Posterior cingulate gyrus (tissue), 11 donors: ENCODE results near the gene POLN.

Source experiments
- DNase-seq, 10 donors: peaks; one replicate each; pipeline versions ENCODE4 v3.0.0 to v3.0.0-alpha.2; 2020 to 2021; ENCODE audit warnings: mixed read lengths in 3 of 10
- intact Hi-C: fragments of 100-400 bp; cut with DNase I; formaldehyde crosslinking; loops from one replicate; pipeline ENCODE4 v1.15.1; 2023

Gene POLN

DNA sequence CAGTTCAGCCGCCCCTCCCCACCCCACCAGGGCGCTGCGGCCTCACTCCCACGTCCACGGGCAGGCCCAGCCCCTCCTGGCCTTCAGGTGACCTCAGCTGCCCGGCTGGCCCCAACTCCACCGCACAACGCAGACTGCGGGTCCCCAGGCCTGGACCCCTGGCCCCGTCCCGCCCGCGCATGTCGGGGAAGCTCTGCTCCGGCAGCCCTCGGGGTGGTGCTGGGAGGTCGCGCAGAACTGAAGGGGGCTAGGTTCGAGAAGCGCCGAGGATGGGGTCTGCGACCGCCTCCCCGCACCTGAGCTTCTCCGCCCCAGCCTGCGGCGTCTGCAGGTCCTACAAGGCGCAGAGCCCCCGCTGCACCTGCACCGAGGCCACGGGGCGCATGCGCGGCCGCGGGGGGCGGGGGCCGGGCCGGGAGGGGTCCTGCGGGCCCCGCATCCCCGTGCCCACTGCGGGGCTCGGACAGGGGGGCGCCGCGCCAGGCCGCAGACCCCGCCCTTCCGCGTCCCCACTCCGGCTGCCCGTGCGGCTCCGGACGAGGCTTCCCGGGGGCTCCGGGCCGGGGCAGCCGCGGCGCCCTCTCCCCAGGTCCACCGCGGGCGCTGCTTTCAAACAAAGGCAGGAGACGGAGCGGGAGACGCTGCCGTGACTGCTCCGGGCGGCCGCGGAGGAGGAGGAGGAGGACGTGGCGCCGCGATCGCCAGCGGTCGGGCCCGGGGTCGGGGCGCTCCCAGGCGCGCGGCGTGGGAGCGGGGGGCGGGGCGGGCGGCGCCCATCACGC is 183.5 kb downstream of the POLN start:
- intact Hi-C loops, result loop anchor here (5.0 kb wide), 1 partner anchor 51 kb away; the partner anchor contains the start of gene NELFA
- DNase-seq, result peak in 7 of 10 donors; percentile 44 to 94 (median 67)

DNA sequence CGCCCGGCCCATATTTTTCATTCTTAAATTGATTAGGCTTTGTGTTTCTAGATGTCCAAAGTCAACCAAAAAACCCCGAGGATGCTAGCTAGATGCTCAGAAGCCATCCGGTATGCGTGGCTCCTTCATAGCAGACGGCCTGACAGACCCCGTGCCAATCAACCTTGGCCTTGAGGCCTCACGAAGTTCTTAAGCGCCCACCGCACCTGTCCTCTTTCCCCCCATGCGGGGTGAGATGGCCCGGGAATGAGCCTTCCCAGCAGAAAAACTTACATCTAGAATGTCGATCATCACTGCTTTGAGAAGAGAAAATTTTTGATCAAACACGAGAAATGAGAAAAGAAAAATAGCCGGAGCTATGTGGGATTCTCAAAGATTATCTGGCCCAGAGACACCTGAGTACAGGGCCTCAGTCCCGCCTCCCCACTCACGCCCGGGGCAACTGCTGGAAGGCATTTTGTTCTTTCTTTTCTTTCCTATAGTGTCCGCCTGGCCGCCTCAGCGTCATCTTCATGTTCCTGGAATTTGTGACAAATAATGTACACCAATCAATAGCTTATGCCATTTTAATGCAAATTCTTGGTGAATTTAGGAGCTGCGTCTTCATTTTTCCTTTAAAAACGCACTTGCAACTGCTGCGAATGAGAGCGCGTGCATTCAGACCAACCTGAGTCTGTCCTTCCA is 184.4 kb downstream of the POLN start:
- intact Hi-C loops, result loop anchor here (5.0 kb wide), 1 partner anchor 50 kb away; the partner anchor contains the start of gene NELFA
- peak in 3 of 10 donors; percentile 57 to 76 (median 69) for DNase-seq

DNA sequence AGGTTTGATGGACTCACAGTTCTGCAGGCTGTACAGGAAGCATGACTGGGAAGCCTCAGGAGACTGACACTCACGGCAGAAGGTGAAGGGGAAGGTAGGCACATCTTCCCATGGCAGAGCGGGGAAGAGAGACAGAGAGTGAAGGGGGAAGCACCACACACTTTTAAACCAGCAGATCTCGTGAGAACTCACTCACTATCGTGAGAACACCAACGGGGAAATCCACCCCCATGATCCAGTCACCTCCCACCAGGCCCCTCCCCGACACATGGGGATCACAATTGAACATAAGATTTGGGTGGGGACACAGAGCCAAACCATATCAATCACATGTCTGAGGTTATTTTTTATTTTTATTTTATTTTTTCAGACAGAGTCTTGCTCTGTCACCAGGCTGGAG is 187.7 kb downstream of the POLN start:
- peak in 3 of 10 donors; percentile 36 to 55 (median 43) for DNase-seq
- intact Hi-C loops, result no loop called here

DNA sequence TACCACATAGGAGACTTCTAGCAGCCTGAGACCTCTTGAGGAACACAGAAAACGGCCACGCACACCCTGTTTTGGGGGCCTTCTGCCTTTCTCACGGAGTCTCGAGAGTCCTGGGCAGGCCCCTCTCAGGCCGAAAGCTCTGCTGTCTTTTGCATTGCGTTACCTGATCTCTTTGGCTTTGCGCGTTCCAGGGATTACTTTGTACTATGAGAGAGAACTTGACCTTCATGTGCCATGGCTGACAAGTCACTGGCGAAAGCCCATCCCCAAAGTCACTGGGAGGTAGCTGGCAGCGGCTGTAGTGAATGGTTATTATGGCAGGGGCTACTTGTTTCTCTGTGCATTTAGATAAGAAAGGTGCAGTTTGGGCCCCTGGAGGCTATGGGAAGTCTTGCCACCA is 190.8 kb downstream of the POLN start:
- peak in 2 of 10 donors; percentile 7 to 22 for DNase-seq
- intact Hi-C loops, result no loop called here

DNA sequence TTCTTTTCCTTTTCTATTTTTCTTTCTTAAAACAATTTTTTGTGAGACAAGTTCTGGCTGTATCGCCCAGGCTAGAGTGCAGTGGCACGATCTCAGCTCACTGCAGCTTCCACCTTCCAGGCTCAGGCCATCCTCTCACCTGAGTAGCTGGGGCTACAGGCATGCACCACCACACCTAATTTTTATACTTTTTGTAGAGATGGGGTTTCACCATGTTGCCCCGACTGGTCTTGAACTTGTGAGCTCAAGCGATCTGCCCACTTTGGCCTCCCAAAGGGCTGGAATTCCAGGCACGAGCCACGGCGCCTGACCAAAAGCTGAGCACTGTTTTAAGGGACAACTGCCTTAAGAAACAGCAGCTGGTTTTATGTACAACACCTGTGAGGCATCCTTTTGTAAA is 192.1 kb downstream of the POLN start:
- intact Hi-C loops, result no loop called here
- peak in 2 of 10 donors; percentile 34 to 37 for DNase-seq

DNA sequence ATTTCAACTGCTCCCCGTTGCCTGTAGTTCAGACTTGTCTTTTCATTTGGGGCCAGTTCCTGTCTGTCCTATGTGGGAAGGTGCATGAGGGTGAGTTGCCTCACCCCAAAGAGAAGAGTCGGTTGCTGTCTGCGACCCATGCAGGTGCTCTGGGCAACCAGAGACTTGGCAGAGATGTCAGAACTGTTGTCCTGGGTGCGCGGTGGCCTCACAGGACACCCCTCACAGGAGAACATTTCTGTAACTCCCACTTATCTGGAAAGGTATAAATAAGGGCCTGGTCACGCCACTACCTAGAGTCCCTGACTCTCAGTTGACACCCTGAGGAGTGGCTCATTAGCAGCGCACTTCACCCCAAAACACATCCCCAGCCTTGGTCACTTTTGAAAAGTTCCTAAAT is 192.5 kb downstream of the POLN start:
- peak in 2 of 10 donors; percentile 18 to 25 for DNase-seq
- intact Hi-C loops, result no loop called here

DNA sequence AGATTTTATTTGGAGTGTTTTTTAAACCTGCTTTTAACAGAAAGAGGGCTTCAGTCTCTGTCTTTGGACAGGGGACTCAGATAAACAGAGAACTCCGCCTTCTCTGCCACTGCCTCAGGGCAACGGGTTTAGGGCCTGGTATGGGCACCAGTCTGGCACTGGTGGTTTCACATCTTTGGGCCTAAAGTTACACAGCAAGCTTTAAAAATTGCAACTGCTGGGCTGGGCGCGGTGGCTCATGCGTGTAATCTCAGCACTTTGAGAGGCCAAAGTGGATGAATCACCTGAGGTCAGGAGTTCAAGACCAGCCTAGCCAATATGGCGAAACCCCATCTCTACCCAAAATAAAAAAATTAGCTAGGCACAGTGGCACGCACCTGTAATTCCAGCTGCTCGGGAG is 193.1 kb downstream of the POLN start:
- DNase-seq, result peak in 2 of 10 donors; percentile 33 to 36

DNA sequence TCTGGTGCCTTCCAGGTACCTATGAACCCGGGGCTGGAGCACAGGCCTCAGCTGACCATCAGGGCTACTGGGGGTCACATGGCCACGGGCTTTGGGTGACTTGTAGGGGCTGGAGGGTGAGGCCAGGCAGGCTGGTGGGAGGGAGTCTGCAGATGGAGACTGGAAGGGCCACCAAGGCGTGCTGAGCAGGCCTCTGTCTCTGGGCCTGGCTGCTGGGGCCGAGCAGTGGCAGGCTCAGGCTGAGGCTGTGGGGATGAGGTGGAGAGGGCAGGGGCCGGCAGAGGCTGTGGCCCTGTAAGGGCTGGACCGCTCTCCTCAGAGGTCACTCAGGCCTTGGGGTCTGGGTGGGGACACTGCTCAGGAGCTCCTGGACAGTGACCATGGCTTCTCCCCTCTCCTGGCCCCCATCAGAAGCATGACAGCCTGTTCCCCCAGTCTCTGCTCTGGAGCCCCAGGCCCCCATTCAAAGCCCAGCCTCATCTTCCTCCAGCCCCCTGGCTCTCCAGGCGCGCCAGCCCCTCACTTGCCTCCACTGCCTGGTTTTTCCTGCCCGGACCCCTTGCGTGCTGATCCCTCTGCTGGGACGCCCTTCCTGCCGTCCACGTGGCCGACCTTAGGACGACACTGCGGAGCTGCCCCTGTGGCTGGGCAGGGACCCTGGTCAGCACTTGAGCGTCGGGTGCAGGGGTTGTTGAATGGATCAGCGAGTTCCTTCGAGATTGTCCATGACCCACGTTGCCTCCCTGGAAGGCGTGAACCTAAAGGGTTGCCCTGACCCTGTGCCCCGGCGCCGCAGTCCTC is 193.9 kb downstream of the POLN start:
- DNase-seq, result peak in 3 of 10 donors; percentile 56 to 80 (median 71)
- intact Hi-C loops, result no loop called here

More for the DNA sequence above, 193.1 kb downstream of the POLN start:
- intact Hi-C loops, result no loop called here

- peak in 3 of 10 donors; percentile 60 to 81 (median 65) for DNase-seq
- intact Hi-C loops, result no loop called here
Observed at GRCh38 chr4:2047031-2047660, 194.8 kb downstream of the POLN start.

- peak in 3 of 10 donors; percentile 61 to 74 (median 71) for DNase-seq
- intact Hi-C loops, result no loop called here
Observed at GRCh38 chr4:2046031-2046961, 195.6 kb downstream of the POLN start.

GRCh38 chr4:2045518-2045951 is 196.4 kb downstream of the POLN start:
- peak in 3 of 10 donors; percentile 73 to 86 (median 80) for DNase-seq
- intact Hi-C loops, result no loop called here

GRCh38 chr4:2044542-2045517 is 197.1 kb downstream of the POLN start:
- peak in 2 of 10 donors; percentile 57 to 80 for DNase-seq
- intact Hi-C loops, result loop anchor here (5.0 kb wide), 1 partner anchor 38 kb away; the partner anchor contains the start of gene NELFA

DNA sequence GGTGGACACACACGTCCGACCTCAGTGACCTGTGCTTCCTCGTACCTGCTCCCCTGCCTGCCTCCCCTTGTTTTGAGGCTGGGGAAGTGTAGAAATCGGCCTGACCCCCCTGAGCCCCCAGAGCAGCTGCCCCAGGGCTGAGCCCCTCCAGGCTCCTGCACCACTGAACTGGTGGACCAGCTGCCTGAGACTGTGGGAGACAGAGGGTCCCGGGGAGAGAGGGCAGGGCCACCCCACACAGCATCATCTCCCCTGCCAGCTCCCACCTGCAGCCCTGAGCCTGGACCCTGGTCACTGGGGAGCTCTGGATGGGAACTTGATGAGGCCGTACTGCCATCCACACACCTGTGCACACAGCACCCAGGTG is 197.8 kb downstream of the POLN start:
- intact Hi-C loops, result loop anchor here (5.0 kb wide), 1 partner anchor 37 kb away; the partner anchor contains the start of gene NELFA

DNA sequence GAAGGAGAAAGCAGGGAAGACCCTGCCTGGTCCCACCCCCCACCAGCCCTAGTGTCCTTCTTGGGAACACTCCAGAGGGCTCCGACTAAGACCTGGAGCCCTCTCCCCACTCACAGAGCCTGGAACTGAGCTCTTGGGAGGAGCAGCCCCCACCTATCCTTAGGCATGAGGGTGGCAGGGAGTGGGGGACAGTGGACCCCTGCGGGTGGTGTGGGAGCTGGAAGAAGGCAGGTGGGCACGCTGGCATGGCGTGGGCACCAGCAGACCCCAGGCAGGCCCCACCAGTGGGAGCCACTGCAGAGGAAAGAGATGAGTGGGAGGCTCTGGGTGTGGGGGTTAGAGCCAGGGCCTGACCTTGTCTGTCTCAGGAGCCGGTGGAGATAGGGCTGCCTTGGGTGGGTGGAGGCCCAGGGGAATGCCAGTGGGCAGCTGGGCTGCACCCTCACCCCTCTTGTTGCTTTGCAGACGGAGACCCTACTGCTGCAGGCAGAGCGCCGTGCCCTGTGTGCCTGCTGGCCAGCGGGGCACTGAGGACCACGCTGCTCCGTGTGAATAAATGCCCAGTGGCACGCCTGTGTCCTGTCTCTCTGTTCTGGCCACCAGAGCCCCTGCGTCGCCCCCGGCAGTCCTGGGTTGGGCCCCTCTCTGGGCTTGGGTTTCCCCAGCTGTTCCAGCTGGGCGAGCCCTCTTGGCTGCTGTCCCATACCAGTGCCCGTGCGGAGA is 198.4 kb downstream of the POLN start:
- peak in 2 of 10 donors; percentile 67 to 74 for DNase-seq
- intact Hi-C loops, result loop anchor here (5.0 kb wide), 1 partner anchor 36 kb away; the partner anchor contains the start of gene NELFA

More for the DNA sequence above, 197.8 kb downstream of the POLN start:
- DNase-seq, result peak in 2 of 10 donors; percentile 49 to 62

DNA sequence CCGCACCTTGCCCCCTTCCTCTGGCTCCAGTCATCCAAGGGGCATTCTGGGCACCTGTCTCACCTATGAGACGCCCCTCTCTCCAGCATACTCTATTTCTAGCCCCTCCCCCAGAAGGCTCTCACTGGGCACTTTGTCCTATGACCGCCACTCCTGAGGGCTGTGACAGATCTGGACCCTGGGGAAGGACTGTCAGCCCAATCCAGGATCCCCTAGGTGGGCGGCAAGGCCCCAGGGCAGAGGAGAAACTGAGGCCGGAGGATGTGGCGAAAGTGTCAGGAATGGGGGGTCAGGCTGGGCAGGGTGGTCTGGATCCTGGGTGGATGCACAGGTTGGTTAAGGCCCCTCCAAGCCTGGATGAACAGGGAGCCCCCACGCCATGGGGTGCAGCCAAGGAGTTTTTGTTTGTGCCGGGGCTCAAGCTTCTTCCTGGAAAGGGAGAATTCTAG is 198.9 kb downstream of the POLN start:
- intact Hi-C loops, result loop anchor here (5.0 kb wide), 1 partner anchor 36 kb away; the partner anchor contains the start of gene NELFA
- DNase-seq, result peak in 1 of 10 donors; percentile 54

GRCh38 chr4:2042204-2042946 is 199.5 kb downstream of the POLN start:
- intact Hi-C loops, result loop anchor here (5.0 kb wide), 1 partner anchor 35 kb away; the partner anchor contains the start of gene NELFA

More at GRCh38 chr4:2042204-2042946, 199.5 kb downstream of the POLN start:
- peak in 9 of 10 donors; percentile 32 to 94 (median 54) for DNase-seq
